HUES6 (cell line): ENCODE data around the gene TK1.

Experiments used
- H3K27ac ChIP-seq: 2 replicates; pipeline ENCODE4 v1.7.0; 2013; ENCODE audit warnings: low read depth, mild to moderate bottlenecking, low read length, inconsistent platforms
- H3K27me3 ChIP-seq: 2 replicates; pipeline ENCODE4 v1.6.1; 2013; ENCODE audit warnings: low read length; ENCODE audit not compliant: control insufficient read depth, insufficient read depth
- H3K36me3 ChIP-seq: 2 replicates; pipeline ENCODE4 v1.6.1; 2013; ENCODE audit warnings: low read length; ENCODE audit not compliant: control insufficient read depth, insufficient read depth
- H3K4me1 ChIP-seq: 2 replicates; pipeline ENCODE4 v1.6.1; 2013; ENCODE audit warnings: low read length; ENCODE audit not compliant: control insufficient read depth, insufficient read depth
- H3K4me3 ChIP-seq: 2 replicates; pipeline ENCODE4 v1.5.1; 2013; ENCODE audit warnings: low read depth, low read length
- H3K9ac ChIP-seq: one replicate; pipeline ENCODE4 v1.6.1; 2013; ENCODE audit warnings: mild to moderate bottlenecking, low read length
- H3K9me3 ChIP-seq: 2 replicates; pipeline ENCODE4 v1.6.1; 2013; ENCODE audit warnings: low read depth, low read length; ENCODE audit not compliant: control insufficient read depth, insufficient read depth

Gene TK1

DNA sequence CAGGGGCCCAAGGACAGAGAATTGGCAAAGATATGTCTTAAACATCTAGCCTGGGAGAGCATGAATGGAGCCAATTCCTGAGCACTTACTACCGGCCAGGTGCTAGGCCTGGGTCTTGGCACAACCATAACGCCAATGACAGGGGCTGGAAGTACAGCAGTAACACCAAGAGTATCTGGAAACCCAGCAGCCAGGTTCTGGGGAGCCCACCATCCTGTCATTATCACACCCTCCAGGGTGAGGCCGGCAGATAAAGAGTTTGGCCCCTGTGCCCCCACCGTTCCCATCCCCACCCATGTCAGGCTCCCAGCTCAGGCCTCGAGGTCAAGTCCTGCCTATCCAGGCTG, 56.8 kb downstream of the TK1 start:
- no peak overlapping the region for H3K4me3 ChIP-seq
- H3K27me3 ChIP-seq: peaks cover 27% of the 10 kb centered on the region
- H3K27ac ChIP-seq: no peak overlapping the region
- H3K4me1 ChIP-seq: peaks cover 54% of the 10 kb centered on the region
- no peak overlapping the region for H3K9ac ChIP-seq
- no peaks in the 10 kb centered on the region for H3K9me3 ChIP-seq
- H3K36me3 ChIP-seq: peaks cover 14% of the 10 kb centered on the region

DNA sequence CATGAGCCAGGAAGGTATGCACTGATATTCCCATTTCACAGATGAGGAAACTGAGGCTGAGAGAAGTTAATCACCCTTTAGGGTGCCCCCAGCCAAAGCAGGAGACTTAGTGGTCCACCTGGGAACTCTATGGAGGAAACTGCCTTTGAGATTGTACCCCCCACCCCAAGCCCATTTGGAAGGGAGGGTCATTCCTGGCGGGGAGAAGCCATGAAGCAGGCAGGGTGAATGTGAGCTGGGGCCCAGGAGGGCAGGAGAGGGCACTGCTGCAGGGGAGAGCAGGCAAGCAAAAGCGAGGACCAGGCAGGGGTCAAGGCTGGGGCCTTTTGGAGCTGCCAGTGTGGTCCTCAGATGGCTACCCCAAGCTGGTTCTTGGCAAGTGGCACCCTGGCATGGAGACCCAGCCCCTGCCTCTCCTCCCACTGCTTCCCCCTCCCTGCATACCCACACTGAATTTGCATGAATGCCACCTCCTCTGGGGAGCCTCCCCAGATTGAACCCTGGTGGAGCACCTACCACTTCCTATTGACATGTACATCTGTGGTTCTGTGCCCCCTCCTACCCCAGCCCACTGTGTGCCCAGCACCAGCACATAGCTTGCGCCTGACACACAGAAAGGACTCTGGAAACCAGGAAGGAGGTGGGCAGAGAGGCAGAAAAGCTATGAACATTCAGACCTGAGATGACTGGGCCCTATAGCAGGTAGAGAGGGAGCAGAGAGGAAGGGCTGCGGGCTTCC, 57.3 kb downstream of the TK1 start:
- Histone ChIP-seq H3K36me3 (peaks cover 19% of the 10 kb centered on the region), H3K9me3 (no peaks in the 10 kb centered on the region), H3K27ac (no peak overlapping the region), H3K27me3 (peaks cover 27% of the 10 kb centered on the region), H3K4me3 (peak overlapping the region; percentile 57), H3K4me1 (peaks cover 54% of the 10 kb centered on the region), H3K9ac (no peak overlapping the region)

DNA sequence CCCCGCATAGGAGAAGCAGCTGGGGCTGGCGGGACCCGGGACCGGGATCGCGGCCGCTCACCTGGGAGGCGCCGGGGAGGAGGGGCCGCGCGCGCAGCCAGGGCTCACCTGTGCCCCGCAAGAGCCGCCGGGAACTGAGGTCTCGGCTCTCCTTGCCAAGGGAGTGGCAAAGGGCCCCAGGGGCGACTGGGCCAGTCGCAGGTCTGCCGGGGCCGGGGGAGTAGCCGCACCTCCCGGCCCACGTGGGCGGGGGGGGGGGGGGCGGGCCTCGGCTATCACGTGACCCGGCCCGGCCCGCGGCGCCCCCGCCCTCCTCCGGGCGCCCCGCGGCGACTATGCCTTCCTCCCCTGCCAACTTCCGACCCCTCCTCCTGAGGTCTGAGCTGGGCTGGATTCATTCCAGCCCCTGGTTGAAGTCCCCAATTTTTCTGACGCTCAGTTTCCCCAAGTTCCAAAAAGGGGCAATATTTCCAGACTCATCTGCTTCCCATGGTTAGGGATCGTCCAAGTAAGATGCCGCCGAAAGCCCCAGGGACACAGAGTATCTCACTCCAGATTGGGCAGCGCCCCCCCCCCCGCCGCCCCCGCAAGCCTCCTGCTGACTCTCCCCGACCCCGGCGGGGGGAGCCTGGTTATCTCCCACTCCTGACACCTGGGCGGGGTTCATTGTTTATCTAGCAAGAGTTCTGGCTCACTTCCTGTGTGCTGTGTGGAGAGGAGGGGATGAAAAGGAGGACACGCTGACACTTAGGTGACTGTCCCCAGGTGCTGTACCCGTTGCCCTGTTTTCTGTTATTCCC, 58.1 kb downstream of the TK1 start, which contains the start of gene TMC6:
Gene TMC6, minus strand, starts transcription at position 205 of the 800 bp plus-strand sequence. CDS start 1,923 bp downstream, outside the sequence.
- H3K27ac ChIP-seq: peak within 1 kb of the TSS; percentile 87; the same call in 1 of the 2 replicates
- peak within 1 kb of the TSS; percentile 88 for H3K9ac ChIP-seq
- H3K4me1 ChIP-seq: peaks cover 50% of the 10 kb centered on the region
- H3K27me3 ChIP-seq: peaks cover 22% of the 10 kb centered on the region
- H3K36me3 ChIP-seq: peaks cover 26% of the 10 kb centered on the region
- H3K4me3 ChIP-seq: peak within 1 kb of the TSS; percentile 94
- H3K9me3 ChIP-seq: no peaks in the 10 kb centered on the region

- Histone ChIP-seq H3K4me3 (peak overlapping the region; percentile 94), H3K36me3 (peaks cover 33% of the 10 kb centered on the region), H3K27me3 (peaks cover 16% of the 10 kb centered on the region), H3K9me3 (no peaks in the 10 kb centered on the region), H3K4me1 (peaks cover 47% of the 10 kb centered on the region), H3K27ac (peak overlapping the region; percentile 87; the same call in 1 of the 2 replicates), H3K9ac (peak overlapping the region; percentile 88)
Measured at GRCh38 chr17:78127888-78128550, 58.8 kb downstream of the TK1 start.

DNA sequence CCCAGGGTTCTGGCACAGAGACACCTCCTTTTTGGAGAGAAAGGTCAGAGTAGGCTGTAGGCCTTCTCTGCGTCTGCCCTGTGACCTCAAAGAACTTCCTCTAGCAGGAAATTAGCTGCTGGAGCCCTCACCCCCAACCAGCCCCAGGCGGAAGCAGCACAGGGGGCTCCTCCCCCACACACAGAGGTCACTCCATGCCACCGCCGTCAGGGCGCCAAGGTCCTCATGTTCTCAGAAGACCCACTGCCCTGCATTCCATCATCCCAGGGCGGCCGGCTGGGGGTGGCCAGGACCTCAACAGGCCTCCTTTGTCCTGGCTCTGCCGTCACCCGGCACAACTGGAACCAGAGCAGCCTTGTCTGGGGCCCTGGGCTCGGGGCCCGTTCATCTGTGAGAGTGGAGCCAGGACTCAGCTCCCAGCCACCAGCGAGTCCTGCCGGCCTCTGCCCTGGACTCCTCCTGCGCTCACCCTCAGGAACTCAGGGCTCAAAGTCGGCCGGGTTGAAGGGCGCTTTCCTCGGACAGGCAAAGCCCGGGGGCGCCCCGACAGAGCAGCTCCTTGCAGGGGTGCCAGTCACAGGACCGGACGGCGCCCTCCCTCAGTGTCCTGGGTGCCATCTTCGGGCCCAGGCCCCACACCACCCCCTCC, 59.5 kb downstream of the TK1 start:
- Histone ChIP-seq H3K27me3 (peaks cover 9% of the 10 kb centered on the region), H3K4me3 (peak overlapping the region; percentile 94), H3K9me3 (no peaks in the 10 kb centered on the region), H3K4me1 (peaks cover 40% of the 10 kb centered on the region), H3K36me3 (peaks cover 40% of the 10 kb centered on the region), H3K27ac (peak overlapping the region; percentile 87; the same call in 1 of the 2 replicates), H3K9ac (peak overlapping the region; percentile 79)

- Histone ChIP-seq H3K4me1 (peaks cover 40% of the 10 kb centered on the region), H3K4me3 (peak overlapping the region; percentile 94), H3K27ac (peak overlapping the region; percentile 87; the same call in 1 of the 2 replicates)
Measured at GRCh38 chr17:78126895-78127238, 60.0 kb downstream of the TK1 start.

DNA sequence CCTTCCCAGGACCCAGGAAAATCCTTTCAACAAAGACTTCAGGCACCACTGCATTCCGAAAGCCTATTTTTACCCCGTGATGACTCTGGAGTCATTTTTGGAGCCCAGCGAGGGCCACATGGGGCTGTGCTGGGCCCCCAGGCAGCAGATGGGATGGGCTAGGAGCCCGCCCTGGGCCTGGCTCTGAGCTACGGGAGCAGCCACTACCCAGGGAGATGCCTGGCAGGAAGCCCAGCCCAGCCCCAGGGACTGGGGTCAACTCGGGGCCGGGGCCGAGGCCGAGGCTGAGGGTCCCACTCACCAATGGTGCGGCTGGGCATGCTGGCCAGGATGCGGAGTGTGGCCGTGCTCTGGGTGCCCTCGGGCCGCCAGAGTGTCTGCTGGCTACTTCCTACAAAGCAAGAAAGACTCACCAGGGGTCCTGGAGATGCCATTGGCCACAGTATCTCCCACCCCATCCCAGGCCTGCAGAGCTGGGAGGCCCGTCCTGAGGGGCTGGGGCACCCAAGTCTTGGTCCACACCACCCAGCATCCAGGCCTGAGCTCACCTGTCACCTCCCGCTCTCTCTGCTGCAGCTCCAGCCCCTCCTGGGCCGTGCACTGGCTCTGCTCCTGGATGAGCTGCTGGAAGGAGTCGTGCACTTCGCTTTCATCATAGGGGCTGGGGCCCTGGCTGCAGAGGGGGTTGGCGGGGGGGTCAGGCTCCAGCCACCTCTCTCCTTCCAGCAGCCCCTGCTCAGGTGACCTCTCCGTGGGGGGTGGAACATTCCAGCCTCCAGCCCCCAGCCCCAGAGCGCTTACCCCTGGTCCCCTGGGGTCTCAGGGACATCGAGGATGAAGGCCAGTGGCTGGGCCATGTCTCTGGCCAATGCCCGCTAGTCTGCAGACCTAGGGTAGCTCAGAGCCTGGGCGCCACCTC, 60.6 kb downstream of the TK1 start:
- Histone ChIP-seq H3K27me3 (peaks cover 4% of the 10 kb centered on the region; the same call in 1 of the 2 replicates), H3K36me3 (peaks cover 51% of the 10 kb centered on the region), H3K27ac (peak overlapping the region; percentile 87; the same call in 1 of the 2 replicates), H3K4me1 (peaks cover 40% of the 10 kb centered on the region), H3K4me3 (peak overlapping the region; percentile 94; the same call in 1 of the 2 replicates), H3K9ac (no peak overlapping the region), H3K9me3 (no peaks in the 10 kb centered on the region)

More at GRCh38 chr17:78126895-78127238, 60.0 kb downstream of the TK1 start:
- Histone ChIP-seq H3K9me3 (no peaks in the 10 kb centered on the region), H3K36me3 (peaks cover 45% of the 10 kb centered on the region), H3K27me3 (peaks cover 8% of the 10 kb centered on the region; the same call in 1 of the 2 replicates), H3K9ac (peak overlapping the region; percentile 79)

GRCh38 chr17:78125138-78125913, 61.5 kb downstream of the TK1 start:
- Histone ChIP-seq H3K9me3 (no peaks in the 10 kb centered on the region), H3K27me3 (no peaks in the 10 kb centered on the region), H3K4me1 (peaks cover 32% of the 10 kb centered on the region), H3K36me3 (peaks cover 60% of the 10 kb centered on the region), H3K9ac (no peak overlapping the region), H3K4me3 (no peak overlapping the region), H3K27ac (no peak overlapping the region; the same call in 1 of the 2 replicates)

DNA sequence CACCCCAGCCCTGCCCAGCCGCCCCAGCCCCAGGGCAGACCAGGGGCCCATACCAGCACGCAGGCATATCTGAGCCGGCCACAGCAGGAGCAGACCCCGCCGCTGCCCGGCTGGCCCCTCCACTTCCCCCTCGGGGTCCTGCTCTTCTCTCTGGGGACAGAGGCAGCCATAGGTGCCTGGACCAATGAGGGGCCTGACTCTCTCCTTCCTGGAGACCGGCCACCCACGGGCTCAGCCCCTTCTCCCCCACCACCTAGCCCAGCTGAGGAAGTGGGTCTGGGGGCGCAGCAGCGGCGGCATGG, 62.1 kb downstream of the TK1 start:
- Histone ChIP-seq H3K36me3 (peaks cover 62% of the 10 kb centered on the region), H3K27ac (no peak overlapping the region), H3K27me3 (no peaks in the 10 kb centered on the region), H3K4me1 (peaks cover 27% of the 10 kb centered on the region), H3K9me3 (no peaks in the 10 kb centered on the region), H3K4me3 (no peak overlapping the region), H3K9ac (no peak overlapping the region)
